ENCODE results near the gene SMIM36.
"Not testable (repeated sequence)": the region's sequence is repeated elsewhere in the genome, so short reads cannot be mapped to it uniquely, and the experiment has no call there.

Gene SMIM36

GRCh38 chr17:55435408-55435807 is 75.8 kb downstream of the SMIM36 start:
- Histone ChIP-seq H3K9me3 (no peaks in the 10 kb centered on the region), H3K27me3 (no peaks in the 10 kb centered on the region), H3K27ac (no peak overlapping the region), H3K36me3 (no peaks in the 10 kb centered on the region), H3K4me1 (ENCODE audit: control insufficient read depth in 1 of 2, insufficient read depth in 1 of 2, low read depth in 1 of 2, low read length in 1 of 2) (peaks cover 10 to 13% of the 10 kb centered on the region in 2 experiments), H3K4me3 (ENCODE audit: low read depth in 1 of 2, low read length in 1 of 2) (no peak overlapping the region)
- no peak for TF ChIP-seq CTCF (IDR thresholded peaks at IDR 0.05)

DNA sequence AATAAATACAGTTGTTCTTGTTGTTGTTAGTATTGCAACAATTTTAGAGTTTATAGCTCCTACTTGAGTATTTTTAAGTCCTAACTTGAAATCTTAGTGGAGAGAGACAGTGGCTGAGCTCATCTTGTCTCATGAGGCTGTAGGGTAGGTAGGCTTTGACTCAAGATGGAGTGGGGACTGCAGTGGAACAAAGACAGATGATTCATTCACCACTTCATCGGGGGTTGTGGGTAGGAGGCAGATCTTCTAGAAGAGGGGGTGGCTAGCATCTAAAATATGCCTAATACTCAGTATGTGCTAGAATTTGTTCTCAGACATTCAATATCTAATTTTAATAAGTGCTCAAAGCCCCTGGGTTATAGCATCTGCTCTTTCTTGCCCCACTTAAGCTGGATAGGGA is 76.5 kb downstream of the SMIM36 start:
- TF ChIP-seq CTCF (IDR thresholded peaks at IDR 0.05), result no peak
- Histone ChIP-seq H3K4me1 (ENCODE audit: control insufficient read depth in 1 of 2, insufficient read depth in 1 of 2, low read depth in 1 of 2, low read length in 1 of 2) (peaks cover 10 to 13% of the 10 kb centered on the region in 2 experiments), H3K27ac (no peak overlapping the region), H3K4me3 (ENCODE audit: low read depth in 1 of 2, low read length in 1 of 2) (no peak overlapping the region), H3K36me3 (no peaks in the 10 kb centered on the region), H3K9me3 (no peaks in the 10 kb centered on the region), H3K27me3 (no peaks in the 10 kb centered on the region)

DNA sequence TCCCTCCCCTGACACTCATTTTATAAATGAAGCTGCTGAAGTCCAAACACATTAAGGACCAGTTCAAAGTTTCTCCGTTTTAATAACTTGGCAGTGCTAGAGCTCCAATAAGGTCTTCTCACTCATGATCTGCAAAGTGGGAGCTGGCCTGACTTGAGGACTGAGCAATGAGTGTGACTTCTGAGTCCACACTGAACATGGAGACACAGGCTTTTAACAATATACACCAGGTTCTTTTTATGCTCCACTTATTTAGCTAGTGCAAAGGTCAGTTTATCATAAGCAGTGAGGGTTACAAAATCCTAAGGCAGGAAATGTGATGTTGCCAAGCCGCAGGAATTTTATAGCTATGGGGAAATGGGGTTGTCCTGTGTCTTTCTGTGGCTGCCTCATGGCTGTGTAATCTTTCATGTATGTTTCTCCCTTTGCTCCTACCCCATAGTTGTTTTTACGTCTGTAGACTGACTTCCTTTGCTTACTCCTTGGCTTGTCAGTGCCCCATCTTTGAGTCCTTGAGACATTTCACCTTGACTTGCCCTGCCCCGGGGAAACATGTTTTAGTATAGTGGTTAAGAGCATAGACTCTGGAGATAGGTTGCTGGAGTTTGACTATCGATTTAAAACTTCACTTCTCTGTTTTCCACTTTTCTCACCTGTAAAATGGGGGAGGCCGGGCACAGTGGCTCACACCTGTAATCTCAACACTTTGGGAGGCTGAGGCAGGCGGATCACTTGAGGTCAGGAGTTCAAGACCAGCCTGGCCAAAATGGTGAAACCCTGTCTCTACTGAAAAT is 77.4 kb downstream of the SMIM36 start:
- no peak overlapping the region for H3K27ac ChIP-seq
- no peak for TF ChIP-seq CTCF (IDR thresholded peaks at IDR 0.05)
- peaks cover 10 to 13% of the 10 kb centered on the region in 2 experiments for H3K4me1 ChIP-seq (ENCODE audit: control insufficient read depth in 1 of 2, insufficient read depth in 1 of 2, low read depth in 1 of 2, low read length in 1 of 2)

DNA sequence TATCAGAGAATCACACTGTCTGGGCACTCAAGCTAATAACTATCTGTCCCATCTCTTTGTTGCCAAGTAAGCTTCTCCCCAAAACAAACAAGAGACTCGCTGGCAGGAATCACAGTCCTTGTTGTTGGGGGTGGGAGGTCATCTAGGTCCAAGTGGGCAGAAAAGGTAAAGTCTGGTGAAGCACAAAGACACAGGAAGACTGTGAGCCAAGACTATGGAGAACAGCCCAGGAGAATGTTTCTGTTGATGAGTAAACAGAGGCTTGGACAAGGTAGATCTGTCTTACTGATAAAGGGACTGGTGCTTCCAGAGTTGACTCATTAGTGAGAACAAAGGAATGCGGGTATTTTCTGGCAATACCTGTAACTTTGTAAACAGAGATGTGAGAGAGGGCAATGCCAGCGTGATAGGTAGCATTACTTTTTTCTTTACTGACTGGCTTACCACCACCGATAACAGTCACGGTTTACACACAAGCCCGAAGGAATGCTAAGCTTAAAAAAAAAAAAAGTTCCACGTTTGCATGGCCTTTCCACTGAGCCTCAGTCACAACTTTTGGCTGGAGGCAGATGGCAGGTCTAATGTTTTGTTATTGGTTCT is 78.1 kb downstream of the SMIM36 start:
- no peaks in the 10 kb centered on the region for H3K36me3 ChIP-seq
- TF ChIP-seq CTCF (IDR thresholded peaks at IDR 0.05), result no peak
- peaks cover 10 to 13% of the 10 kb centered on the region in 2 experiments for H3K4me1 ChIP-seq (ENCODE audit: control insufficient read depth in 1 of 2, insufficient read depth in 1 of 2, low read depth in 1 of 2, low read length in 1 of 2)
- no peak overlapping the region for H3K4me3 ChIP-seq (ENCODE audit: low read depth in 1 of 2, low read length in 1 of 2)
- H3K27me3 ChIP-seq, result peaks cover 3% of the 10 kb centered on the region
- no peak overlapping the region for H3K27ac ChIP-seq
- H3K9me3 ChIP-seq, result no peaks in the 10 kb centered on the region

More for the DNA sequence above, 77.4 kb downstream of the SMIM36 start:
- H3K9me3 ChIP-seq, result no peaks in the 10 kb centered on the region
- H3K4me3 ChIP-seq (ENCODE audit: low read depth in 1 of 2, low read length in 1 of 2), result no peak overlapping the region
- no peaks in the 10 kb centered on the region for H3K36me3 ChIP-seq
- H3K27me3 ChIP-seq, result no peaks in the 10 kb centered on the region

GRCh38 chr17:55432358-55433028 is 78.8 kb downstream of the SMIM36 start:
- H3K27me3 ChIP-seq, result peaks cover 10% of the 10 kb centered on the region

GRCh38 chr17:55431914-55432313 is 79.3 kb downstream of the SMIM36 start:
- peaks cover 16% of the 10 kb centered on the region for H3K27me3 ChIP-seq
- not testable (repeated sequence) for H3K36me3 ChIP-seq; H3K4me3 ChIP-seq (ENCODE audit: low read depth in 1 of 2, low read length in 1 of 2); H3K4me1 ChIP-seq (ENCODE audit: control insufficient read depth in 1 of 2, insufficient read depth in 1 of 2, low read depth in 1 of 2, low read length in 1 of 2); H3K27ac ChIP-seq; H3K9me3 ChIP-seq

More at GRCh38 chr17:55432358-55433028, 78.8 kb downstream of the SMIM36 start:
- H3K4me3 ChIP-seq (ENCODE audit: low read depth in 1 of 2, low read length in 1 of 2), result no peak overlapping the region
- H3K9me3 ChIP-seq, result no peaks in the 10 kb centered on the region
- no peaks in the 10 kb centered on the region for H3K36me3 ChIP-seq
- H3K27ac ChIP-seq, result no peak overlapping the region
- H3K4me1 ChIP-seq (ENCODE audit: control insufficient read depth in 1 of 2, insufficient read depth in 1 of 2, low read depth in 1 of 2, low read length in 1 of 2), result peaks cover 10 to 13% of the 10 kb centered on the region in 2 experiments
- TF ChIP-seq CTCF (IDR thresholded peaks at IDR 0.05), result no peak
